Thyroid gland (tissue), 4 donors: ENCODE measurements around the gene DUOX2. TPM values are rescaled to one million over a fixed set of nuclear protein-coding genes. Genes with fewer than 3 reads are reported as not detected.

Source experiments
- DNase-seq, 2 donors: peaks; one replicate each; pipeline ENCODE4 v3.0.0-alpha.2; 2019
- H3K27ac ChIP-seq, 3 donors: fragments of 200-600 bp; sonication (generic); 1 replicate in 2 of 3; 2 replicates in 1 of 3; pipeline ENCODE4 v1.5.1; 2016 to 2019; ENCODE audit warnings: mild to moderate bottlenecking in 1 of 3, moderate library complexity in 1 of 3
- H3K27me3 ChIP-seq: fragments of 200-600 bp; sonication (generic); one replicate; pipeline ENCODE4 v1.5.1; 2019
- H3K36me3 ChIP-seq, 2 donors: fragments of 200-600 bp; sonication (generic); one replicate each; pipeline ENCODE4 v1.5.1; 2016 to 2019
- H3K4me1 ChIP-seq, 2 donors: fragments of 200-600 bp; sonication (generic); one replicate each; pipeline ENCODE4 v1.5.1; 2017 to 2019
- H3K4me3 ChIP-seq, 3 donors: fragments of 200-600 bp; sonication (generic); replicated peaks in 1 of 3; 1 replicate in 2 of 3; 2 replicates in 1 of 3; pipeline ENCODE4 v1.5.1; 2016; ENCODE audit warnings: mild to moderate bottlenecking in 1 of 3
- H3K9me3 ChIP-seq: fragments of 200-600 bp; sonication (generic); one replicate; pipeline ENCODE4 v1.5.1; 2017
- POLR2A ChIP-seq, 2 donors: fragments of 450-650 bp; IDR thresholded peaks; one replicate each; pipeline ENCODE4 v1.6.1; 2017; ENCODE audit warnings: antibody characterized with exemption in 2 of 2, mild to moderate bottlenecking in 2 of 2, moderate library complexity in 1 of 2
- WGBS, 2 donors: methylation state at CpG; one replicate each; pipeline ENCODE4 v1.1.5; 2017; 5-methylcytosine and 5-hydroxymethylcytosine counted together
- intact Hi-C: fragments of 100-400 bp; cut with DNase I; formaldehyde crosslinking; loops from one replicate; pipeline ENCODE4 v1.15.1; 2023
- total RNA-seq, 4 donors: library from RNA; depleted of rRNA; stranded (reverse); fragments of >200 nt; gene quantifications; one replicate each; pipeline ENCODE4 v1.2.3, GENCODE V29; 2016
- TF ChIP-seq, protein P1 (sequence below), 6 experiments: fragments of 200-600 bp in 3 of 6; fragments of 450-650 bp in 3 of 6; sonication (generic) in 3 of 6; IDR thresholded peaks; one replicate each; pipeline ENCODE4 v1.5.1; 2016 to 2019; ENCODE audit warnings: antibody characterized with exemption in 6 of 6, mild to moderate bottlenecking in 2 of 6, inconsistent platforms in 1 of 6, moderate library complexity in 1 of 6

DUOX2 gene
- total RNA-seq, 4 donors from 2014 or later: 44.5 to 238 (median 152) TPM

DNA sequence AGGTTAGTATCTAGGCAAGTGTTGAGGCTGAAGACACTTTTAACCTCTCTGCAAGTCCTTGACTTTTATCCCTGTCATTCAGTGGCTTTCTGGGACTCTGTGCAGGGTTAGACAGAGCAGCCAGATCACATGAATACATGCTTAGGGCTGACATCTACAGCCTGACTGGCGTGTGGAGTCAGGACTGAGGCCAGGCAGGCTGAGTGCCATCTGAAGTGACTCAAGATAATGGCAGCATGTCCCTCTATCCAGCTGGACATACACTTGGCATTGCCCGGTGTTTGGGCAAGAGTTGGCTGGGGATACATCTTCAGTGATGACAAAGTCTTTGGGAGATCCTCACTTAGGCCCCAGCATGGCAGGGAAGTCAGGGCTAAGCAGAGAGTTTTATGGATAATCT lies 22.4 kb downstream of the DUOX2 start:
- TF ChIP-seq, protein P1, sequence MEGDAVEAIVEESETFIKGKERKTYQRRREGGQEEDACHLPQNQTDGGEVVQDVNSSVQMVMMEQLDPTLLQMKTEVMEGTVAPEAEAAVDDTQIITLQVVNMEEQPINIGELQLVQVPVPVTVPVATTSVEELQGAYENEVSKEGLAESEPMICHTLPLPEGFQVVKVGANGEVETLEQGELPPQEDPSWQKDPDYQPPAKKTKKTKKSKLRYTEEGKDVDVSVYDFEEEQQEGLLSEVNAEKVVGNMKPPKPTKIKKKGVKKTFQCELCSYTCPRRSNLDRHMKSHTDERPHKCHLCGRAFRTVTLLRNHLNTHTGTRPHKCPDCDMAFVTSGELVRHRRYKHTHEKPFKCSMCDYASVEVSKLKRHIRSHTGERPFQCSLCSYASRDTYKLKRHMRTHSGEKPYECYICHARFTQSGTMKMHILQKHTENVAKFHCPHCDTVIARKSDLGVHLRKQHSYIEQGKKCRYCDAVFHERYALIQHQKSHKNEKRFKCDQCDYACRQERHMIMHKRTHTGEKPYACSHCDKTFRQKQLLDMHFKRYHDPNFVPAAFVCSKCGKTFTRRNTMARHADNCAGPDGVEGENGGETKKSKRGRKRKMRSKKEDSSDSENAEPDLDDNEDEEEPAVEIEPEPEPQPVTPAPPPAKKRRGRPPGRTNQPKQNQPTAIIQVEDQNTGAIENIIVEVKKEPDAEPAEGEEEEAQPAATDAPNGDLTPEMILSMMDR (IDR thresholded peaks at IDR 0.05): no peak
- TF ChIP-seq POLR2A (IDR thresholded peaks at IDR 0.05): no peak
- H3K9me3 ChIP-seq: no peaks in the 10 kb centered on the region
- no peak for DNase-seq
- no peak overlapping the region for H3K27ac ChIP-seq
- no peaks in the 10 kb centered on the region for H3K27me3 ChIP-seq
- peaks cover 7 to 9% of the 10 kb centered on the region in 2 donors for H3K36me3 ChIP-seq
- intact Hi-C loops: no loop called here
- 76 to 95% methylated on average over 2 of the region's 2 CpGs for WGBS, 2 donors
- no peaks in the 10 kb centered on the region for H3K4me1 ChIP-seq
- no peak overlapping the region for H3K4me3 ChIP-seq

DNA sequence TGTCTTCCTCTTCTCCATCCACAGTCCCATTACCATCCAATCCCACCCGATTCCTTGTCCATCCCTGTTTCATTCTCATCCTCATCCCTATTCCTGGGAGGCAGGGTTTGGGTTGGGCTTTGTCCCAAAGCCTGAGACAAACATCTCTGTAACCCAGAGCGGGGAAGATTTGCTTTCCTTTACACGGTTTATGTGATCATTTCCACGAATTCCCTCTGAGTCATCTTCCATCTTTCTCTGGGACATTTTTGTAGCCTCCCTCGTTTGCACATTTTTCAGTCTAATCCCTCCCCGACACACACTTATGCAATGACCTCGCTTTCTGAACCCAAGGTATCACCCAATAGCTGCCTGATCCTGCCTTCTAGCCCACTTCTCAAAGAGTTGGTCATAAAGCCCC lies 22.8 kb downstream of the DUOX2 start:
- H3K4me1 ChIP-seq: no peaks in the 10 kb centered on the region
- no peaks in the 10 kb centered on the region for H3K9me3 ChIP-seq
- WGBS, 2 donors: 71 to 75% methylated on average over 7 of the region's 7 CpGs
- TF ChIP-seq, protein P1 (IDR thresholded peaks at IDR 0.05): no peak
- TF ChIP-seq POLR2A (IDR thresholded peaks at IDR 0.05): no peak
- H3K4me3 ChIP-seq: no peak overlapping the region
- no peaks in the 10 kb centered on the region for H3K27me3 ChIP-seq
- H3K27ac ChIP-seq: no peak overlapping the region
- DNase-seq: no peak
- H3K36me3 ChIP-seq: peaks cover 7 to 9% of the 10 kb centered on the region in 2 donors
- intact Hi-C loops: no loop called here

DNA sequence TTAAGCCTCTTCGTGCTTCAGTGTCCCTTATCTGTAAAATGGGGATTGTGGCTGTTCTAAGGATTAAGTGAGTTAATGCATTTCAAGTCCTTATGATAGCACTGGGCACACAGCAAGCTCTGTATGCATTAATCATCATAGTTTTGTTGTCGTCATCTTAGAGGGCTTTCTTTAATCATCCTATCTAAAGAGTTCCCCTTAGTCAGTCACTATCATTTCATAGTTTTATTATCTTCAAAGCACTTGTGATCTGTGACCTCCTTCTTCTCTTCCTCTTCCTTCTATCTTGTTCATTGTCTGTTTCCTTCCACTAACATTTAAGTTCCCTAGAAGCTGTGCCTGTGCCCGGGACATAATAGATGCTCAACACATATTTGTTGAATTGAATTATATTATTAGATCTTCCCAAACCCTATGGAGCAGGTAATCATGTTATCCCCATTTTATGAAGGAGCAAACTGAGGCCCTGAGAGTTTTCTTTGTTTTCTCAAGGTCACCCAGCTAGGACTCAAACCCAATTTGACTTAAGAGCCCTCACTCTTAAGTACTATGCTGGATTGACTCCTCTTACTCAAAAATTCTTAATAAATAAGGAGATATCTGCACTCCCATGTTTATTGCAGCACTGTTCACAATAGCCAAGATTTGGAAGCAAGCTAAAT lies 24.1 kb downstream of the DUOX2 start:
- Histone ChIP-seq H3K4me3 (no peak overlapping the region), H3K4me1 (no peaks in the 10 kb centered on the region), H3K27me3 (no peaks in the 10 kb centered on the region), H3K27ac (no peak overlapping the region), H3K36me3 (no peaks in the 10 kb centered on the region), H3K9me3 (no peaks in the 10 kb centered on the region)
- TF ChIP-seq POLR2A (IDR thresholded peaks at IDR 0.05): no peak
- TF ChIP-seq, protein P1 (IDR thresholded peaks at IDR 0.05): no peak
- intact Hi-C loops: no loop called here
- WGBS, 2 donors: 85% methylated on average over 3 of the region's 3 CpGs
- no peak for DNase-seq

DNA sequence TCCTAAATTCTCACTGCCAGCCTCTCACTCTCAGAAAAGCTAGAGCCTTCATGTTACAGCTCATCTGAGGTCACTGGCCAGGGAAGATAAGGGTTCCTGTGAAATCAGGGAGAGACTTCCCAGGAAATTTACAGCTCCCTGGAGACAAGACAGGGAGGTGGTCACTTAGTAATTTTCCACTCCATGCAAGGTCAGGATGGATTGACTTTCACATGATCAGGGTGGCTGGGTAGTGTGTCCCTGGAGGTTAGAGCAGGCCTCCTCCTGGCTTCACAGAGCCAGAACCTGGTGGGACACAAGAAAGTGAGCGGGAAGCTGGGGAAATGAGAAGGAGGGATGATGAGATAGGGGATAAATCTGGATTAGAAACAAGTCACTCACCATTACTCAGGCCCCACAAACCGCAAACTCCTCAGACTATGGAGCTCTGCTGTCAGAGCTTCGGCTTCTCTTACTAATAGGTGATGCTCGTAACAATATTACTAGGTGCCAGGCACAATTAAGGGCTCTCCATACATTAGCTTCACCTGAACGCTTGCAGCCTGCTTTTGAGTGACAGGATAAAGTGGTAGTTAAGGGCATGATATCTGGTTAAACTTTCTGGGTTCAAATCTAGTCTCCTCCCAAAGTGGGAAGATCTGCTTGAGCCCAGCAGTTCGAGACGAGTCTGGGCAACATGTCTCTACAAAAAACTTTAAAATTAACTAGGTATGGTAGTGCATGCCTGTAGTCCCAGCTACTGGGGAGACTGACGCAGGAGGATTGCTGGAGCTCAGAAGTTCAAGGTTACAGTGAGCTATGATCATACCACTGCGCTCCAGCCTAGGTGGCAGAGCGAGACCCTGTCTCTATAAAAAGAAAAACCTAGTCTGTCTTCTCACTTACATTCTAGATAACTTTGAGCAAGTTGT lies 24.9 kb downstream of the DUOX2 start:
- Histone ChIP-seq H3K27ac (no peak overlapping the region), H3K36me3 (no peaks in the 10 kb centered on the region), H3K9me3 (no peaks in the 10 kb centered on the region), H3K4me3 (no peak overlapping the region), H3K27me3 (no peaks in the 10 kb centered on the region), H3K4me1 (no peaks in the 10 kb centered on the region)
- intact Hi-C loops: no loop called here
- 91% methylated on average over 10 of the region's 10 CpGs for WGBS, 2 donors
- TF ChIP-seq, protein P1 (IDR thresholded peaks at IDR 0.05): no peak
- TF ChIP-seq POLR2A (IDR thresholded peaks at IDR 0.05): no peak
- DNase-seq: no peak

DNA sequence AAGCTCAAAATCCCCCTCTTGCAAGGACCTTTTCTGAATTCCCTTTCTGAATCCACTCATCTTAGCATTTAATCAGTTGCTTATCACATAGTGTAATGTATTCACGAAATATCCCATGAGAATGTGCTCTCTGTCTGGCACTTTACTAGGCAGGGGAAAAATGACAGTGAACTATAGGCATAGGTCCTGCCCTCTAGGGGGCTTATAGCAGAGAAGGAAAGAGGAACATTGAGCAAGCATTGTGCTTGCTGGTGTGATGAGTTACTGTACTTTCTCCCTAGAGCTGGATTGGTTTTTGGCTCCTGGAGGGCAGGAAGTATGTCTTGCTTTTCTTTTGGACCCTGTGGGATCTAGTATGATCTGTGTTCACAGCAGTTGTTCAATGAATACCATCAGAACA lies 26.5 kb downstream of the DUOX2 start:
- DNase-seq: no peak
- Histone ChIP-seq H3K9me3 (no peaks in the 10 kb centered on the region), H3K4me3 (no peak overlapping the region), H3K27me3 (no peaks in the 10 kb centered on the region), H3K4me1 (no peaks in the 10 kb centered on the region), H3K36me3 (no peaks in the 10 kb centered on the region), H3K27ac (no peak overlapping the region)
- WGBS, 2 donors: 82 to 90% methylated on average over 1 of the region's 1 CpG
- intact Hi-C loops: no loop called here
- TF ChIP-seq, protein P1 (IDR thresholded peaks at IDR 0.05): no peak
- TF ChIP-seq POLR2A (IDR thresholded peaks at IDR 0.05): no peak
